HEK293 (cell line): ENCODE data around the gene LGALS9B.
"Not testable (repeated sequence)": the region's sequence is repeated elsewhere in the genome, so short reads cannot be mapped to it uniquely, and the experiment has no call there.

ENCODE experiments used
- CTCF ChIA-PET: fragments of 350-600 bp; formaldehyde crosslinking; extraction: SDS; loops from one replicate; lab custom pipeline; 2021; ENCODE audit warnings: antibody characterized with exemption; lab: Yijun Ruan, JAX
- POLR2A ChIA-PET: fragments of 300-600 bp; formaldehyde crosslinking; extraction: SDS; loops from one replicate; lab custom pipeline; 2020; ENCODE audit warnings: antibody characterized with exemption, inconsistent platforms; lab: Yijun Ruan, JAX
- H3K27ac ChIP-seq: fragments of 200-500 bp; sonication (Bioruptor generic); 2 replicates; pipeline ENCODE4 v1.5.1; 2014; ENCODE audit warnings: low read depth, low read length, control low read depth, inconsistent platforms; ENCODE audit errors: extremely low read depth
- H3K36me3 ChIP-seq, 2 experiments: fragments of 200-500 bp in 1 of 2; sonication (Bioruptor generic) in 1 of 2; 1 replicate in 1 of 2; 2 replicates in 1 of 2; pipeline ENCODE4 v1.5.1; 2014 to 2017; ENCODE audit warnings: inconsistent platforms in 2 of 2, low read length in 2 of 2; ENCODE audit not compliant: control insufficient read depth in 2 of 2, insufficient read depth in 1 of 2
- H3K4me1 ChIP-seq: fragments of 200-500 bp; sonication (Bioruptor generic); 2 replicates; pipeline ENCODE4 v1.5.1; 2014; ENCODE audit warnings: mild to moderate bottlenecking, low read length, inconsistent platforms; ENCODE audit not compliant: control insufficient read depth, insufficient read depth
- H3K4me3 ChIP-seq: 2 replicates; pipeline ENCODE4 v1.5.1; 2011; ENCODE audit warnings: low read depth, mild to moderate bottlenecking, control low read depth, low read length, moderate library complexity
- H3K9me3 ChIP-seq: fragments of 200-500 bp; sonication (Bioruptor generic); 2 replicates; pipeline ENCODE4 v1.5.1; 2014; ENCODE audit warnings: low read depth, low read length, inconsistent platforms; ENCODE audit not compliant: control insufficient read depth, insufficient read depth
- FEZF1 ChIP-seq: fragments of 450-650 bp; formaldehyde crosslinking; IDR thresholded peaks from 2 replicates; pipeline ENCODE4 v1.5.1; 2016; ENCODE audit warnings: missing biosample characterization, missing genetic modification characterization
- GLIS1 ChIP-seq: fragments of 450-650 bp; formaldehyde crosslinking; IDR thresholded peaks from 2 replicates; pipeline ENCODE4 v1.5.1; 2016; ENCODE audit warnings: missing biosample characterization, missing genetic modification characterization
- SP7 ChIP-seq: fragments of 450-650 bp; formaldehyde crosslinking; IDR thresholded peaks from 2 replicates; pipeline ENCODE4 v1.5.1; 2016; ENCODE audit warnings: missing biosample characterization, missing genetic modification characterization
- ZNF600 ChIP-seq: fragments of 450-650 bp; formaldehyde crosslinking; IDR thresholded peaks from 2 replicates; pipeline ENCODE4 v1.5.1; 2016; ENCODE audit warnings: missing biosample characterization, missing genetic modification characterization
- ZNF623 ChIP-seq: fragments of 450-650 bp; formaldehyde crosslinking; IDR thresholded peaks from 2 replicates; pipeline ENCODE4 v1.5.1; 2016; ENCODE audit warnings: missing biosample characterization, missing genetic modification characterization
- ZNF629 ChIP-seq: fragments of 450-650 bp; formaldehyde crosslinking; IDR thresholded peaks from 2 replicates; pipeline ENCODE4 v1.5.1; 2017; ENCODE audit warnings: missing biosample characterization, missing genetic modification characterization
- TF ChIP-seq, protein P1 (sequence below): fragments of 450-650 bp; formaldehyde crosslinking; IDR thresholded peaks from 2 replicates; pipeline ENCODE4 v1.5.1; 2016; ENCODE audit warnings: missing biosample characterization, missing genetic modification characterization
- TF ChIP-seq, protein P2 (sequence below): fragments of 450-650 bp; formaldehyde crosslinking; IDR thresholded peaks from 2 replicates; pipeline ENCODE4 v1.5.1; 2016; ENCODE audit warnings: missing biosample characterization, missing genetic modification characterization

LGALS9B gene

DNA sequence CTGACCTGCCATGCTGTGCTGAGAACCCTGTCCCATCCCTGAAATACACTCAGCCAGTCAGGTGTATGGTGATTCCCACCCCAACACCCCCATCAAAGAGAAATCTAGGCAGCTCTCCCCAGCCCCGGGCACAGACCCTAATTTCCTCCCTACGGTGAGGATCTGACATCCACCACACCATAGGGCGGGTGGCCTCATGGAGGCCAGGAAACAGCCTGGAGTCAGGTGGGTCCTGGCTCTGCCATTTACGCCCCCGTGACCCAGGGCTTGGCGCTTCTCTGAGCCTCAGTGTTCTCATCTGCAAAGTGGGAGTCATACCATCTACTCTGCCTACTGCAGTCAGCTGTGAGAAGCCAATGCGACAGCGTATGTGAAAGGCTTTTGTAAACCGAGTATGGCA is 27.4 kb upstream of the LGALS9B start:
- H3K27ac ChIP-seq, H3K9me3 ChIP-seq, H3K4me3 ChIP-seq, H3K36me3 ChIP-seq, CTCF ChIA-PET, POLR2A ChIA-PET, H3K4me1 ChIP-seq: not testable (repeated sequence)

DNA sequence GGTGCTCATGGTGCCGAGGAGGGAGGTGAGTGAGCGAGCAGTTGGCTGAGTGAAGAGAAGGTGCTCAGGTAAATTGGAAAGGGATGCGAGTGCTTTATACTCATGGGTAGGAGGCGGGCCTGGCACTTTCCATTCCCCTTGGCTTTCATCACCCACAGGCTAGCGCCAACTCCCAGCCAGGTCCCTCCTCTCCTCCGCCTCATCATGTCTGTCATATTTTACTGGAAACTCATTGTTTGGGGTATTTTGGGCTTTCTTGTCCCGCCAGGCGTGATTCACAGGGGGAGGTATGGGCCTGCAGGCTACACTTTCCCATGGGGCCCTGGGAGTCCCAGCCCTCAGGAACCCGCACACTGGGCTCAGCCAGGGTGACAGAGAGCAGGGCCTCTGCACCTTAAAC is 26.8 kb upstream of the LGALS9B start:
- H3K36me3 ChIP-seq, H3K27ac ChIP-seq, H3K4me3 ChIP-seq, H3K9me3 ChIP-seq, CTCF ChIA-PET, POLR2A ChIA-PET, H3K4me1 ChIP-seq: not testable (repeated sequence)

DNA sequence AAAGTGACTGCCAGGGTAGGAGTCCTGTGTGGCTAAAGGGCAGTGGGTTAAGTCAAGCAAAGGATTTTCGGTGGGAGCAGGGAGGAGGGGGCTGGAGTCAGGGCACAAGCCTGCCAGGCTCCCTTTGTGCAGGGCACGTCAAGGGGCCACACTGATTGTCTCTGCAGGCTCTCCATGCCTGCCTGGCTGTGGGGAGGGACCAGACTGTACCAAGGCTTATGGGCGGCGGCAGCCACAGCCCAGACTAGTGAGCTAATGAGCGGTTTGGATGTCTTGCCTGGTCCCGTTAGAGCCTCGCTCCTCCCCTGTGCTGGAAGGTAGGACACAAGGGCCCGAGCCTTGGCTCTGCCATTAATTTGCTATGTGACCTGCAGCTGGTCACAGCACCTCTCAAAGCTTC is 25.6 kb upstream of the LGALS9B start:
- CTCF ChIA-PET, POLR2A ChIA-PET, H3K4me3 ChIP-seq, H3K9me3 ChIP-seq, H3K27ac ChIP-seq, H3K36me3 ChIP-seq, H3K4me1 ChIP-seq: not testable (repeated sequence)
- TF ChIP-seq ZNF623 (tag by site-specific recombination) = peak; percentile 83

DNA sequence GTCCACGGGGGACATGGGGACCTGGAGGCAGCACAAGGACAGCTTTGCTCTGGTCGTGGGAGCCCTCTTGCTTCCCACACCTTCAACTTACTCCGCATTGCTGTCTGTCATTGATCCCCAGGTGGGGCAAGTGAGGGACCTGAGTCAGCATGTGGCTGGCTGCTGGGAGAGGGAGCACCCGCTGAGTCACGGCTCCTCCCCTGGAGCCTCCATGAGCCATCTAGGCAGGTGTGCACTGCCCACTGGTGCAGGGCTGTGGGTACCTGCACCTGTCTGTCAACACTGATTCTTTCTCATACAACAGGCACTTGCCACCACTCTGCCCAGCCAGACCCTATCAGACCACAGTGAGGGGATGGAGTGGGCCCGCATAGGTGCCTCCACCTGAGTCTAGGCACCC is 24.8 kb upstream of the LGALS9B start:
- H3K9me3 ChIP-seq, CTCF ChIA-PET, H3K36me3 ChIP-seq, POLR2A ChIA-PET, H3K4me1 ChIP-seq, H3K27ac ChIP-seq, H3K4me3 ChIP-seq: not testable (repeated sequence)

DNA sequence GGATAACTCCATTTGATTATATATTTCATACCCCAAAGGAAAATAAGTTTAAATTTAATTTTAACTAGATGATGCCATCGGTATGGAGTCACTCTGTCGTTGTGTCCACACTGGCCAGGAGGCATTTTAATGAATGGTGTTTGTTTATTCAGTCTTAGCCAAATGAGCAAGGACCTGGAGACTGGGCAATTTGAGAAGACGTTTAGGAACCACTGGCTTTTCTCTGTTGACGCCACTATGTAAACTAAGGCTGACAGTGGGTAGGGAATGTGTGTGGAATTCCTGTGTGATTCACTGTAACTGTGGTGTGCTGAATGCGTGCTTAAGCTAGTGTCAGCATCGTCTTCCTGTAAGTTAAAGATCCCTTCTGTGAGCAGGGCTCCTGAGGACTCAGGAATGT is 17.6 kb upstream of the LGALS9B start:
- not testable (repeated sequence) for H3K36me3 ChIP-seq
- TF ChIP-seq ZNF600 (tag by site-specific recombination) (peak; percentile 74; the same call in 1 of the 2 replicates), SP7 (tag by site-specific recombination) (peak; percentile 60), GLIS1 (tag by site-specific recombination) (peak; percentile 68), ZNF629 (tag by site-specific recombination) (peak; percentile 40), FEZF1 (tag by site-specific recombination) (peak; percentile 89)
- TF ChIP-seq, protein P1, sequence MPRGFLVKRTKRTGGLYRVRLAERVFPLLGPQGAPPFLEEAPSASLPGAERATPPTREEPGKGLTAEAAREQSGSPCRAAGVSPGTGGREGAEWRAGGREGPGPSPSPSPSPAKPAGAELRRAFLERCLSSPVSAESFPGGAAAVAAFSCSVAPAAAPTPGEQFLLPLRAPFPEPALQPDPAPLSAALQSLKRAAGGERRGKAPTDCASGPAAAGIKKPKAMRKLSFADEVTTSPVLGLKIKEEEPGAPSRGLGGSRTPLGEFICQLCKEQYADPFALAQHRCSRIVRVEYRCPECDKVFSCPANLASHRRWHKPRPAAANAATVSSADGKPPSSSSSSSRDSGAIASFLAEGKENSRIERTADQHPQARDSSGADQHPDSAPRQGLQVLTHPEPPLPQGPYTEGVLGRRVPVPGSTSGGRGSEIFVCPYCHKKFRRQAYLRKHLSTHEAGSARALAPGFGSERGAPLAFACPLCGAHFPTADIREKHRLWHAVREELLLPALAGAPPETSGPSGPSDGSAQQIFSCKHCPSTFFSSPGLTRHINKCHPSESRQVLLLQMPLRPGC (tag by site-specific recombination) = peak; percentile 68
- TF ChIP-seq, all 188 proteins: peak for 6; not testable (repeated sequence) for 182
- H3K4me1 ChIP-seq, H3K9me3 ChIP-seq, CTCF ChIA-PET, H3K27ac ChIP-seq, H3K4me3 ChIP-seq, POLR2A ChIA-PET: not testable (repeated sequence)

DNA sequence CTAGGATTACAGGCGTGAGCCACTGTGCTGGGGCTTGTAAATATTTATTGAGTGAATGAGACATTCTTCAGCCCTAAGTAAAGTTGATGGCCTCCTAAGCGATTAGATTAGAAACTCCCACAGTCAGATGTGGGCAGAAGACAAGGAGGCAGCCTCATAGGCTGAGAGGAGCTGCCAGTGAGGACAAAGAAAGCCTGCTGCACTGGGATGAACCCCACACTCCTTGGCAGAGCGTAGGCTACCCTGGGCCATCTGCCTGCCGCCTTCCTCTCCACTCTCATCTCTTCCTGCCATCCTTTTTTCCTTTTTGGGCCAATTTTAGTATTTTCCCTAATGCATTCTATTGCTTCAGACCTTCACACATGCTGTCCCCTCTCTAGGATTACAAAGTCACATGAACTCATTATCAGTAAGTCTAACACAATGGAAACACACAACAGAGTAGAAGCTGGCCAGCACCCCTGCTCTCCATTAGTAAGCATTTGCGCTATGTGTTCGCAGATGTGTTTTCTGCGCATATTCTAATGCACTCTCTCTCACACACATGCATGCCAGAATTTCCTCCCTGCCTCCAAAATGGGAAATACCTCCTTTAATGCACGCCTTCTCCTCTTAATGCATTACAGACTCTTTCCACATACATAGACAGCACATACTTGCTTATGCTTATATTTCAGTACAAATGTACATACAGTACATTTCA is 12.7 kb upstream of the LGALS9B start:
- H3K27ac ChIP-seq, H3K36me3 ChIP-seq, H3K9me3 ChIP-seq, CTCF ChIA-PET, H3K4me1 ChIP-seq, H3K4me3 ChIP-seq, POLR2A ChIA-PET: not testable (repeated sequence)
- TF ChIP-seq, protein P2, sequence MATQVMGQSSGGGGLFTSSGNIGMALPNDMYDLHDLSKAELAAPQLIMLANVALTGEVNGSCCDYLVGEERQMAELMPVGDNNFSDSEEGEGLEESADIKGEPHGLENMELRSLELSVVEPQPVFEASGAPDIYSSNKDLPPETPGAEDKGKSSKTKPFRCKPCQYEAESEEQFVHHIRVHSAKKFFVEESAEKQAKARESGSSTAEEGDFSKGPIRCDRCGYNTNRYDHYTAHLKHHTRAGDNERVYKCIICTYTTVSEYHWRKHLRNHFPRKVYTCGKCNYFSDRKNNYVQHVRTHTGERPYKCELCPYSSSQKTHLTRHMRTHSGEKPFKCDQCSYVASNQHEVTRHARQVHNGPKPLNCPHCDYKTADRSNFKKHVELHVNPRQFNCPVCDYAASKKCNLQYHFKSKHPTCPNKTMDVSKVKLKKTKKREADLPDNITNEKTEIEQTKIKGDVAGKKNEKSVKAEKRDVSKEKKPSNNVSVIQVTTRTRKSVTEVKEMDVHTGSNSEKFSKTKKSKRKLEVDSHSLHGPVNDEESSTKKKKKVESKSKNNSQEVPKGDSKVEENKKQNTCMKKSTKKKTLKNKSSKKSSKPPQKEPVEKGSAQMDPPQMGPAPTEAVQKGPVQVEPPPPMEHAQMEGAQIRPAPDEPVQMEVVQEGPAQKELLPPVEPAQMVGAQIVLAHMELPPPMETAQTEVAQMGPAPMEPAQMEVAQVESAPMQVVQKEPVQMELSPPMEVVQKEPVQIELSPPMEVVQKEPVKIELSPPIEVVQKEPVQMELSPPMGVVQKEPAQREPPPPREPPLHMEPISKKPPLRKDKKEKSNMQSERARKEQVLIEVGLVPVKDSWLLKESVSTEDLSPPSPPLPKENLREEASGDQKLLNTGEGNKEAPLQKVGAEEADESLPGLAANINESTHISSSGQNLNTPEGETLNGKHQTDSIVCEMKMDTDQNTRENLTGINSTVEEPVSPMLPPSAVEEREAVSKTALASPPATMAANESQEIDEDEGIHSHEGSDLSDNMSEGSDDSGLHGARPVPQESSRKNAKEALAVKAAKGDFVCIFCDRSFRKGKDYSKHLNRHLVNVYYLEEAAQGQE (tag by site-specific recombination) = 0 out of 2 replicates have a peak, but pooled peaks have one; percentile 25

DNA sequence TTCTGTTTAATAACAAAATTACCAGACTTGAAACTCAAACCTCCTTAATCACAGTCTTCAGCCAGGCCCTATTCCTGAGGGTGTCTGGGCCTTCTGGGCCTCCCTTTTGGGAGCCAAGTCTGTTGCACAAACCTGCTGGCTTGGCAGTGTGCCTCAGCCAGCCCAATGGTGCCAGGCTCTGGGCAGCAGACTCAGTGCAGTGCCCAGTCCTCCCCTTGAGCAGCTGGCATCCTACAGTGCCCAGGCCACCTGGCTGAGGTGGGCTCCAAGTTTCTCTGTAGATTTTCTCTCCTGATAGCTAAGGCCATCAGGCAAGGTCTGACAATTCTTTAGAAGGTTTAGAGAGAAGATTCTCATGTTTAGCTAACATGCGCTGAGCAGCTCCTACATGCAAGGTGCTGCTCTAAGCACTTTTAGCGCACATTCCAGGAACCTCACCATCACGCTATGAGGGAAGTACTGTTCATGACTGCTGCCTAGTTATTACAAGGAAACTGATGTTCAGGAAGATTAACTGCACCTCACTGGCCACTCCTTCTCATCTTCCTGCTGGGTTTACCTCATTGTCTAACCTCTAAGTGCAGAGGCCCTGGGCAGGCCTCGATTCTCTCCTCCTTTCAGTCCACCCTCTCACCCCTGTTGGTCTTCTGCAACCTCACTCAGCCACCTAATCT is 10.2 kb upstream of the LGALS9B start:
- H3K4me1 ChIP-seq, H3K36me3 ChIP-seq, H3K9me3 ChIP-seq, CTCF ChIA-PET, H3K27ac ChIP-seq, H3K4me3 ChIP-seq, POLR2A ChIA-PET: not testable (repeated sequence)
